G401.6 (cell line): ENCODE measurements around the gene KRTAP20-1.

Experiments
- FAIRE-seq: peaks from 2 replicates; lab custom pipeline; 2012; peaks lifted over from hg19 to GRCh38; lab: Jason Lieb, UNC

The KRTAP20-1 gene

GRCh38 chr21:30646904-30647414 lies 30.7 kb downstream of the KRTAP20-1 start:
- no peak for FAIRE-seq

GRCh38 chr21:30652891-30653290 lies 36.7 kb downstream of the KRTAP20-1 start:
- no peak for FAIRE-seq
